Heart left ventricle (tissue), 16 donors: ENCODE data around the gene TRIM52. TPM values are rescaled to one million over a fixed set of nuclear protein-coding genes. Genes with fewer than 3 reads are reported as not detected.

Experiments used
- ATAC-seq, 4 donors: fragments of 200-7000 bp; cut with Tn5 transposase; one replicate each; pipeline ENCODE4 v1.9.1; 2020 to 2022; ENCODE audit warnings: moderate library complexity in 4 of 4, mild to moderate bottlenecking in 3 of 4, moderate number of reproducible peaks in 1 of 4
- DNase-seq, 5 donors: peaks; one replicate each; pipeline ENCODE4 v3.0.0-alpha.2; 2020
- H3K27ac ChIP-seq, 12 donors: fragments of 200-600 bp; sonication (generic) in 4 of 12; one replicate each; pipeline versions ENCODE4 v1.5.0 to v1.8.0; 2016 to 2022; ENCODE audit warnings: mild to moderate bottlenecking in 2 of 12
- H3K27me3 ChIP-seq, 9 donors: fragments of 200-600 bp; sonication (generic) in 2 of 9; one replicate each; pipeline versions ENCODE4 v1.5.1 to v1.8.0; 2016 to 2022; ENCODE audit warnings: mild to moderate bottlenecking in 3 of 9
- H3K36me3 ChIP-seq, 9 donors: fragments of 200-600 bp; sonication (generic) in 2 of 9; one replicate each; pipeline versions ENCODE4 v1.5.0 to v1.8.0; 2018 to 2022; ENCODE audit warnings: mild to moderate bottlenecking in 2 of 9
- H3K4me1 ChIP-seq, 12 donors: fragments of 200-600 bp; sonication (generic) in 4 of 12; one replicate each; pipeline versions ENCODE4 v1.5.0 to v1.8.0; 2016 to 2022; ENCODE audit warnings: mild to moderate bottlenecking in 3 of 12
- H3K4me3 ChIP-seq, 12 donors: fragments of 200-600 bp; sonication (generic) in 4 of 12; one replicate each; pipeline versions ENCODE4 v1.5.0 to v1.8.0; 2017 to 2022; ENCODE audit warnings: mild to moderate bottlenecking in 9 of 12, moderate library complexity in 4 of 12
- H3K9me3 ChIP-seq, 12 donors: fragments of 200-600 bp; sonication (generic) in 4 of 12; one replicate each; pipeline versions ENCODE4 v1.5.0 to v1.8.0; 2016 to 2022; ENCODE audit warnings: mild to moderate bottlenecking in 1 of 12
- POLR2A ChIP-seq, 2 donors: fragments of 450-650 bp; IDR thresholded peaks; one replicate each; pipeline ENCODE4 v1.6.1; 2017; ENCODE audit warnings: antibody characterized with exemption in 2 of 2, mild to moderate bottlenecking in 2 of 2, moderate library complexity in 2 of 2
- WGBS, 4 donors: extraction: QIAGEN DNeasy Blood & Tissue Kit in 2 of 4; methylation state at CpG; one replicate each; pipeline versions ENCODE4 v1.1.5 to v1.1.7; 2013 to 2018; 5-methylcytosine and 5-hydroxymethylcytosine counted together
- intact Hi-C, 10 donors: fragments of 100-400 bp; cut with DNase I; formaldehyde crosslinking; loops; one replicate each; pipeline versions ENCODE4 v1.11.1 to v1.14.2; 2022
- polyA plus RNA-seq, 2 donors: library from polyadenylated mRNA; stranded (reverse); fragments of 200-250 nt; gene quantifications; one replicate each; pipeline ENCODE4 v1.2.3, GENCODE V29; 2013
- total RNA-seq, 9 donors: library from RNA; depleted of rRNA in 2 of 9; stranded (reverse); fragments of >200 nt in 2 of 9; fragmentation: NEBNext Ultra II Directional in 3 of 9; extraction: Animal tissue kit (Norgen Biotek cat#: 25700) in 3 of 9; gene quantifications; one replicate each; pipeline versions ENCODE4 v1.1.0 to v1.2.4, GENCODE V29; 2016 to 2023
- TF ChIP-seq, protein P1 (sequence below), 12 donors: fragments of 200-600 bp; sonication (generic) in 4 of 12; IDR thresholded peaks; one replicate each; pipeline versions ENCODE4 v1.5.0 to v1.8.0; 2018 to 2022; ENCODE audit warnings: antibody characterized with exemption in 12 of 12, mild to moderate bottlenecking in 5 of 12
- donor health status: ischemic (EF 13 %, LVEDD 7.1; RV severe dilation, severe dysfunction).
- donor health status: healthy with polysubstance abuse.
- donor health status: DM: no; HTN: yes; CAD: no.
- donor health status: DM: no; HTN: no; CAD: no.
- donor health status: ischemic (EF 25% LVEDD 6.9; RV normal size, moderate dysfunction).
- donor health status: ischemic (EF 25% LVEDD 5.7; RV mildly dilated, moderate dysfunction).
- donor health status: healthy.
- donor health status: DM: yes; HTN: yes; CAD: no.
- donor health status: ischemic (EF 35%, LVEDD 5.7; RV mildly dilated, moderate dysfunction).
- donor health status: nonischemic (EF 11% LVEDD 7.7; RV severe dilation, severe dysfunction).
- donor health status: DM: yes; HTN: yes; CAD: no.
- donor health status: PGD.
- donor health status: ischemic (EF 29% LVEDD 5.4; RV normal size, mild dysfunction).
- donor health status: nonischemic (EF 23%, LVEDD 6.1; RV moderate dilation, normal function).

Gene TRIM52
- total and polyA plus RNA-seq, 11 donors = 5.6 to 12.8 (median 7.6) TPM

DNA sequence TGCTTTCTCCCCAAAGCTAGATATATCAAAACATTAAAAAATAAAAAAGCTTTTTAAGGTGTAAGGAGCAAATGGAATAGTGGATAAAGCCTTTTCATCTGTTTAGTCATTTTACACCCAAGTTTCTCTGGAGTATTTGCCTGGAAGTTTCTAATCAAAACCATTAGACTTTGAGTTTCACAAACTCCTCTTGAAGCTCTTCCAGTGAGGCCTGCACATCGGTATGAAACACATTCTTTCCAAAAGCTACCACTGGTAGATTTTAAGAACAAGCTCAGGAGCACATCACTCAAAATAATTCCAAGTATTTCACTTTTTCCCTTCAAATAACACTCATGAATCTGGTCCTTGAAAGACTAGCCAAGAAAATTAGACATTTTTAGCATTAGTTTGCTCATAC is 5.7 kb downstream of the TRIM52 start:
- DNase-seq (no peak), ATAC-seq (no peak)
- intact Hi-C loops = no loop called here
- Histone ChIP-seq H3K27ac (no peak overlapping the region), H3K9me3 (no peaks in the 10 kb centered on the region), H3K36me3 (peaks cover 0 to 59% (median 48%) of the 10 kb centered on the region in 9 donors), H3K27me3 (no peaks in the 10 kb centered on the region), H3K4me3 (no peak overlapping the region), H3K4me1 (peaks cover 5 to 96% (median 74%) of the 10 kb centered on the region in 12 donors)
- no peak for TF ChIP-seq POLR2A (IDR thresholded peaks at IDR 0.05)
- TF ChIP-seq, protein P1, sequence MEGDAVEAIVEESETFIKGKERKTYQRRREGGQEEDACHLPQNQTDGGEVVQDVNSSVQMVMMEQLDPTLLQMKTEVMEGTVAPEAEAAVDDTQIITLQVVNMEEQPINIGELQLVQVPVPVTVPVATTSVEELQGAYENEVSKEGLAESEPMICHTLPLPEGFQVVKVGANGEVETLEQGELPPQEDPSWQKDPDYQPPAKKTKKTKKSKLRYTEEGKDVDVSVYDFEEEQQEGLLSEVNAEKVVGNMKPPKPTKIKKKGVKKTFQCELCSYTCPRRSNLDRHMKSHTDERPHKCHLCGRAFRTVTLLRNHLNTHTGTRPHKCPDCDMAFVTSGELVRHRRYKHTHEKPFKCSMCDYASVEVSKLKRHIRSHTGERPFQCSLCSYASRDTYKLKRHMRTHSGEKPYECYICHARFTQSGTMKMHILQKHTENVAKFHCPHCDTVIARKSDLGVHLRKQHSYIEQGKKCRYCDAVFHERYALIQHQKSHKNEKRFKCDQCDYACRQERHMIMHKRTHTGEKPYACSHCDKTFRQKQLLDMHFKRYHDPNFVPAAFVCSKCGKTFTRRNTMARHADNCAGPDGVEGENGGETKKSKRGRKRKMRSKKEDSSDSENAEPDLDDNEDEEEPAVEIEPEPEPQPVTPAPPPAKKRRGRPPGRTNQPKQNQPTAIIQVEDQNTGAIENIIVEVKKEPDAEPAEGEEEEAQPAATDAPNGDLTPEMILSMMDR (IDR thresholded peaks at IDR 0.05) = no peak
- 25 to 36% (median 28%) methylated on average over 1 of the region's 1 CpG for whole genome bisulfite sequencing, 4 donors

DNA sequence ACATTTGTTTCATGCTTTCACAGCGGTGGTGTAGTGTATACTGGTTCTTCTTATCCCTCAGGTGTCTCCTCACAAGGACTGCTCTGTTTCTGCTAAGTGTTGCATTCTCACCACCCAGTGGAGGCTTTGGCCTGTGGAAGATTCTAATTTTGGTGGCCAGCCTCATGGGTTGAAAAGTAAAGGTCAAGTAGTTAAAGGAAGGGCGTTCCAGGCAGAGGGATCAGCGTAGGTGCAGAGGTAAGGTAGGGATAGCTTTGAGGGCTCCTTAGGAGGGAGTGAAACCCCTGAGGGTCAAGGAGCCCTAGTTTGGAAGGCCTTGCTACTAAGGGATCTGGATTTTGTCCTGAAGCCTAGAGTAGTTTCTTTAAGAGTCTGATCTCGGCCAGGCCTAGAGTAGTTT is 12.7 kb downstream of the TRIM52 start:
- WGBS, 4 donors = 65 to 76% (median 70%) methylated on average over 4 of the region's 4 CpGs
- DNase-seq = no peak
- no peak for TF ChIP-seq POLR2A (IDR thresholded peaks at IDR 0.05)
- TF ChIP-seq, protein P1 (IDR thresholded peaks at IDR 0.05) = no peak
- no peak for ATAC-seq
- peaks cover 0 to 82% (median 59%) of the 10 kb centered on the region in 12 donors for H3K4me1 ChIP-seq
- H3K27me3 ChIP-seq = no peaks in the 10 kb centered on the region
- no peaks in the 10 kb centered on the region for H3K9me3 ChIP-seq
- H3K36me3 ChIP-seq = peaks cover 0 to 21% (median 12%) of the 10 kb centered on the region in 9 donors
- intact Hi-C loops = loop anchor here in 1 of 10 donors (10.0 kb wide), 1 partner anchor 443 kb away; the partner anchor contains the start of gene MGAT1
- H3K27ac ChIP-seq = peak overlapping the region in 11 of 12 donors; percentile 48 to 99 (median 96)
- H3K4me3 ChIP-seq = peak overlapping the region in 11 of 12 donors; percentile 65 to 89 (median 80)

DNA sequence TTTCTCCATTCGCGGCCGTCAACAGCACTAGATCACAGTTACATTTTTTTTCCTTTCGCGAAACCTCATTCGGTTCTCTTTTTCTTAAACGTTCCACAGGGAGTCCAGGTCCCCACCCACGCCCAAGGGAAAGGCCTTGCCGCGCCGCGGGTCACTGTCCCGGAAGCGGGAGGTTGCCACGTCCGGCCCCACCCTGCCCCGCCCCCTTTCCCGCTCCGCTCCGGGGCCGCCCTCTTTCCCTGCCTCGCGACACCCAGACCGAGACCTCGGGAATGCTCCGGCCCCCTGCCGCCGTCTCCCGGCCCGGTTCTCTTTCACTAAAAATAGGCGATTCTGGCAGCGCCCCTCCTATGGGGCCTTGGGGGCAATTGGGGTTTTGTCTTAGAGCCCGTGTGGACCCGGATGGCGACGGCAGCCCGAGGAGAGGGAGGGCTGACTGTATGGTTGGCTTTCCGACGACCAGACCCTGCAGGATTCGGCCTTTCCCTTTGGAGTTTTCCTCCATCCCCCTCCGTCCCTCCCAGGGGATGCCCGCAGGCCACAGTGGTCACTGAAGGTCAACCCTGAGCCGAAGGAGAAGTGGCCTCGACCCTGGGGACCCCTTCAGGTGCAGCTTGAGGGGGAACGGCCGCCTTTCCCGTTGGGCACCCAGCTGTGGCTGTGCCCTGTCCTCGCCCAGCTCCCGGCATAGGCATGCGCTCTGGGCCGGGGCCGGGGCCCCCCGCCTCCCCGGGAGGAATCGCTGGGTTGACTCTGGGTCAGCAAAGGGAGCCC is 14.5 kb downstream of the TRIM52 start:
- H3K36me3 ChIP-seq = peaks cover 0 to 19% (median 7%) of the 10 kb centered on the region in 9 donors
- H3K4me3 ChIP-seq = peak overlapping the region; percentile 54 to 89 (median 80)
- H3K27me3 ChIP-seq = no peaks in the 10 kb centered on the region
- ATAC-seq (peak; percentile 78 to 88 (median 86)), DNase-seq (peak; percentile 92 to 95 (median 94))
- 0 to 1% (median 0%) methylated on average over 51 to 55 of the region's 55 CpGs for WGBS, 4 donors
- TF ChIP-seq, protein P1 (IDR thresholded peaks at IDR 0.05) = peak in 3 of 12 donors; percentile 7 to 11 (median 7)
- peak; percentile 21 to 58 for TF ChIP-seq POLR2A (IDR thresholded peaks at IDR 0.05)
- peak overlapping the region; percentile 92 to 99 (median 96) for H3K27ac ChIP-seq
- intact Hi-C loops = loop anchor here in 4 of 10 donors (2.0 to 10.0 kb wide), 2 partner anchors 14 to 442 kb away; partner anchors contain the start of genes TRIM52 (in 4 of the 4) and MGAT1 (in 1 of the 4)
- no peaks in the 10 kb centered on the region for H3K9me3 ChIP-seq
- peaks cover 3 to 81% (median 60%) of the 10 kb centered on the region in 12 donors for H3K4me1 ChIP-seq
